K562 (cell line): Measurements from ENCODE around the gene SS18L1. TPM values are rescaled to one million over a fixed set of nuclear protein-coding genes. Genes with fewer than 3 reads are reported as not detected.
A peak's percentile ranks its signal among the peaks of the same experiment; 100 is the strongest.

Source experiments
- ATAC-seq: fragments of 200-7000 bp; cut with Tn5 transposase; 3 replicates; pipeline ENCODE4 v1.9.1; 2020; ENCODE audit warnings: moderate library complexity
- BruUV-seq: library from RNA; stranded (reverse); fragments of 400-500 nt; replicated peaks from 2 replicates; lab custom pipeline; 2021; lab: Mats Ljungman, UMichigan
- CTCF ChIA-PET: fragments of 300-600 bp; formaldehyde crosslinking; extraction: SDS; loops from one replicate; lab custom pipeline; 2021; ENCODE audit warnings: low intra/inter-chr PET ratio; lab: Yijun Ruan, JAX
- POLR2A ChIA-PET: fragments of 300-600, 350-650 bp; sonication (Branson Sonifier 250); formaldehyde crosslinking; extraction: SDS; loops from one replicate; lab custom pipeline; 2021; ENCODE audit warnings: antibody characterized with exemption, inconsistent platforms; lab: Yijun Ruan, JAX
- DNase-seq, 4 experiments: peaks; one replicate each; pipeline versions ENCODE4 v3.0.0 to v3.0.0-alpha.2; 2011 to 2018; ENCODE audit warnings: low spot score in 3 of 4, mixed read lengths in 3 of 4; ENCODE audit errors: extremely low read depth in 1 of 4
- FAIRE-seq: peaks from 2 replicates; lab custom pipeline; 2011; peaks lifted over from hg19 to GRCh38; lab: Jason Lieb, UNC
- H2AFZ ChIP-seq: 2 replicates; pipeline ENCODE4 v1.6.0; 2011; ENCODE audit warnings: low read depth, low read length, control low read depth, inconsistent platforms
- H3K27ac ChIP-seq: fragments of 200-600 bp; 3 replicates; pipeline ENCODE4 v1.8.0; 2011; ENCODE audit warnings: low read depth, mild to moderate bottlenecking, control low read depth, inconsistent platforms, low read length, moderate library complexity, mixed read lengths; ENCODE audit errors: extremely low read depth
- H3K27me3 ChIP-seq, 2 experiments: fragments of 300-600 bp in 1 of 2; 2 replicates in 1 of 2; 3 replicates in 1 of 2; pipeline versions ENCODE4 v1.6.0 to v1.8.0; 2011; ENCODE audit warnings: inconsistent platforms in 2 of 2, low read length in 2 of 2, mild to moderate bottlenecking in 1 of 2, mixed read lengths in 1 of 2, moderate library complexity in 1 of 2; ENCODE audit not compliant: control insufficient read depth in 2 of 2, insufficient read depth in 2 of 2
- H3K36me3 ChIP-seq: fragments of 300-600 bp; 3 replicates; pipeline ENCODE4 v1.8.0; 2011; ENCODE audit warnings: mild to moderate bottlenecking, low read length, inconsistent platforms; ENCODE audit not compliant: control insufficient read depth, insufficient read depth
- H3K4me1 ChIP-seq, 2 experiments: fragments of 200-600 bp in 1 of 2; replicated peaks in 1 of 2; 2 replicates in 1 of 2; 3 replicates in 1 of 2; pipeline versions ENCODE4 v1.5.1 to v1.8.0; 2011; ENCODE audit warnings: inconsistent platforms in 2 of 2, low read length in 2 of 2, mild to moderate bottlenecking in 1 of 2, mixed read lengths in 1 of 2, moderate library complexity in 1 of 2; ENCODE audit not compliant: control insufficient read depth in 2 of 2, insufficient read depth in 2 of 2
- H3K4me2 ChIP-seq: 2 replicates; pipeline ENCODE4 v1.6.1; 2011; ENCODE audit warnings: low read length, control low read depth, inconsistent platforms, mixed read lengths; ENCODE audit not compliant: insufficient read depth
- H3K4me3 ChIP-seq: fragments of 200-600 bp; sonication (generic), shearing (Covaris generic); 2 replicates; pipeline ENCODE4 v1.5.1; 2016; ENCODE audit warnings: control low read depth, inconsistent platforms
- H3K79me2 ChIP-seq: fragments of 200-600 bp; 3 replicates; pipeline ENCODE4 v1.8.0; 2011; ENCODE audit warnings: low read length, inconsistent platforms; ENCODE audit not compliant: control insufficient read depth, insufficient read depth
- H3K9ac ChIP-seq, 2 experiments: 2 replicates each; pipeline versions ENCODE4 v1.6.0 to v1.6.1; 2011; ENCODE audit warnings: low read depth in 2 of 2, low read length in 2 of 2, control low read depth in 1 of 2, inconsistent platforms in 1 of 2, mild to moderate bottlenecking in 1 of 2, mixed read lengths in 1 of 2; ENCODE audit not compliant: insufficient read depth in 1 of 2
- H3K9me1 ChIP-seq: one replicate; pipeline ENCODE4 v1.6.0; 2011; ENCODE audit warnings: inconsistent platforms, mild to moderate bottlenecking, low read length, moderate library complexity; ENCODE audit not compliant: control insufficient read depth, insufficient read depth
- H3K9me3 ChIP-seq: replicated peaks from 2 replicates; pipeline ENCODE4 v1.5.1; 2011; ENCODE audit warnings: low read depth, low read length, inconsistent platforms; ENCODE audit not compliant: control insufficient read depth, insufficient read depth
- H4K20me1 ChIP-seq: replicated peaks from 2 replicates; pipeline ENCODE4 v1.6.1; 2011; ENCODE audit warnings: low read length, inconsistent platforms, mixed read lengths; ENCODE audit not compliant: control insufficient read depth, insufficient read depth
- MTA1 ChIP-seq: fragments of 450-650 bp; IDR thresholded peaks from 2 replicates; pipeline ENCODE4 v1.6.1; 2017; ENCODE audit warnings: borderline replicate concordance
- POLR2G ChIP-seq: fragments of 200-400 bp; formaldehyde crosslinking; IDR thresholded peaks from 2 replicates; pipeline ENCODE4 v1.6.1; 2017; ENCODE audit warnings: low read depth, mild to moderate bottlenecking, antibody characterized with exemption, low read length, moderate library complexity
- ZNF696 ChIP-seq: fragments of 250-450 bp; sonication (Bioruptor Pico); conservative IDR thresholded peaks from 2 replicates; pipeline ENCODE4 v1.4.0; 2020; ENCODE audit warnings: mild to moderate bottlenecking, moderate library complexity
- WGBS: fragments of 100-300 bp; shearing (Covaris generic); methylation state at CpG from one replicate; pipeline ENCODE4 v1.1.6; 2016; ENCODE audit warnings: low coverage, mixed read lengths; ENCODE audit not compliant: insufficient coverage; ENCODE audit errors: missing lambda C conversion rate; 5-methylcytosine and 5-hydroxymethylcytosine counted together
- in situ Hi-C: fragments of 300-500 bp; cut with MboI; formaldehyde crosslinking; loops from 4 replicates; pipeline ENCODE4 v1.15.0; 2018; ENCODE audit warnings: inconsistent platforms, mixed read lengths
- intact Hi-C: fragments of 100-400 bp; cut with micrococcal nuclease; formaldehyde crosslinking; loops from 2 replicates; pipeline ENCODE4 v1.14.2; 2022
- polyA plus RNA-seq, 8 experiments: library from polyadenylated mRNA; depleted of rRNA in 4 of 8; stranded (reverse) in 5 of 8; unstranded in 3 of 8; fragments of >200 nt; fragmentation: Nextera tagmentation in 2 of 8; fragmentation: Illumina TruSeq in 1 of 8; extraction: Ambion mirVana in 2 of 8; extraction: Trizol in 1 of 8; gene quantifications; 2 replicates each; pipeline versions ENCODE4 v1.2.1 to v1.2.3, GENCODE V29; 2011 to 2014; ENCODE audit warnings: inconsistent platforms in 1 of 8, missing spikeins in 1 of 8
- total RNA-seq, 7 experiments: library from RNA; depleted of rRNA in 6 of 7; stranded (reverse); fragments of >200 nt in 6 of 7; fragmentation: Illumina TruSeq in 2 of 7; extraction: Trizol in 2 of 7; gene quantifications; 2 replicates each; pipeline versions ENCODE4 v1.2.1 to v1.2.3, GENCODE V29; 2011 to 2021; ENCODE audit warnings: low replicate concordance in 1 of 7
- TF ChIP-seq, protein P1 (sequence below): sonication (generic); formaldehyde crosslinking; IDR thresholded peaks from 2 replicates; pipeline ENCODE4 v1.8.0; 2022; ENCODE audit warnings: mild to moderate bottlenecking, missing genetic modification reagents

SS18L1 gene
- total and polyA plus RNA-seq, 9 of the 15 experiments (the other 6 are each of a cell fraction or from before 2014, with no cell fraction given) = 2.7 to 28.3 (median 15.1) TPM

DNA sequence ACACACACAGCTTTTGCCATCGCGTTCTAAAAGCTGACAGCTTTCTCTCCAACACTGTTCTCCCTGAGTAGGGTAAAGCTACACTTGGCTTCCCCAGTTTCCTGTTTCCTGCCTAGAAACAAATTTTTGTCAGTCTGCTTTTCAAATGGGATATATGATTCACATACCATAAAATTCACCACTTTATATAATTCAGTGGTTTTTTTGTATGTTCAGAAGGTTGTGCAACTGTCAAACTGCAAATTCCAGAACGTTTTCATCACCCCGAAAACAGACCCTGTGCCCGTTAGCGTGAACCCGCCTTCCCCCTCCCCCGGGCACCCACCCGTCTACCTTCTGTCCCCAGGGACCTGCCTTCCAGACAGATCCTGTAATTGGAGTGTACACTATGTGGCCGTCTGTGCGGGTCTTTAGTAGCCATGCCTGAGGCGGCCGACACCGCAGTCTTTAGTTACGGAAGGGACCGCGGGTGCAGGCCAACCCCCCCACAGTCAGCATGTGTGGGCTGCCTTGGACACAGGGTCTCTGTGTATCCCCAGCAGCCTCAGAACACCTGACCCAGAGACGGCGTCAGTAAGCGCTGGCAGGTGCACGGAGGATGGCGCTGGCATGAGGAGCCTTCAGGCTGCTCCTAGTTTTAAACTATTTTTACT lies 59.9 kb downstream of the SS18L1 start:
- H3K9ac ChIP-seq = no peak overlapping the region
- TF ChIP-seq ZNF696 (CRISPR knock-in tag) = no peak
- no peak for TF ChIP-seq MTA1
- TF ChIP-seq, protein P1, sequence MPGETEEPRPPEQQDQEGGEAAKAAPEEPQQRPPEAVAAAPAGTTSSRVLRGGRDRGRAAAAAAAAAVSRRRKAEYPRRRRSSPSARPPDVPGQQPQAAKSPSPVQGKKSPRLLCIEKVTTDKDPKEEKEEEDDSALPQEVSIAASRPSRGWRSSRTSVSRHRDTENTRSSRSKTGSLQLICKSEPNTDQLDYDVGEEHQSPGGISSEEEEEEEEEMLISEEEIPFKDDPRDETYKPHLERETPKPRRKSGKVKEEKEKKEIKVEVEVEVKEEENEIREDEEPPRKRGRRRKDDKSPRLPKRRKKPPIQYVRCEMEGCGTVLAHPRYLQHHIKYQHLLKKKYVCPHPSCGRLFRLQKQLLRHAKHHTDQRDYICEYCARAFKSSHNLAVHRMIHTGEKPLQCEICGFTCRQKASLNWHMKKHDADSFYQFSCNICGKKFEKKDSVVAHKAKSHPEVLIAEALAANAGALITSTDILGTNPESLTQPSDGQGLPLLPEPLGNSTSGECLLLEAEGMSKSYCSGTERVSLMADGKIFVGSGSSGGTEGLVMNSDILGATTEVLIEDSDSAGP (CRISPR knock-in tag) = no peak
- peak; percentile 28; the same call in 1 of the 2 replicates for TF ChIP-seq POLR2G
- TF ChIP-seq, all 486 proteins: peak for 1
- in situ Hi-C loops = no loop called here

More for the DNA sequence above, 59.9 kb downstream of the SS18L1 start:
- DNase-seq (no peak), FAIRE-seq (no peak), ATAC-seq (no peak)
- Histone ChIP-seq H3K27me3 (no peaks in the 10 kb centered on the region), H3K4me1 (peaks cover 1 to 16% of the 10 kb centered on the region in 2 experiments; a peak in 3 of 5 replicates), H4K20me1 (no peaks in the 10 kb centered on the region), H3K79me2 (no peaks in the 10 kb centered on the region), H3K4me2 (no peak overlapping the region), H2AFZ (no peak overlapping the region), H3K36me3 (peaks cover 43% of the 10 kb centered on the region; the same call in 2 of the 3 replicates), H3K27ac (no peak overlapping the region), H3K9me3 (no peaks in the 10 kb centered on the region), H3K9me1 (no peaks in the 10 kb centered on the region), H3K4me3 (no peak overlapping the region)
- WGBS = 86% methylated on average over 22 of the region's 22 CpGs
- ChIA-PET POLR2A (interaction anchor here (0.6 to 0.9 kb wide), 3 partner anchors 20 to 237 kb away, joined by 3 read pairs; no protein-coding TSS in a partner anchor), CTCF (no interaction called here)
- BruUV-seq = no TSS peak
- intact Hi-C loops = no loop called here
